Hepatocyte (in vitro differentiated cells): ENCODE results near the gene ATXN1. TPM values are rescaled to one million over a fixed set of nuclear protein-coding genes. Genes with fewer than 3 reads are reported as not detected.
"Not testable (repeated sequence)": the region's sequence is repeated elsewhere in the genome, so short reads cannot be mapped to it uniquely, and the experiment has no call there.

Experiments
- DNase-seq: peaks from one replicate; pipeline ENCODE4 v3.0.0-alpha.2; 2016; ENCODE audit warnings: low spot score
- H2AFZ ChIP-seq: fragments of 200-600 bp; sonication (generic); 2 replicates; pipeline ENCODE4 v1.6.0; 2016; ENCODE audit warnings: antibody characterized with exemption, mild to moderate bottlenecking
- H3K27ac ChIP-seq: fragments of 200-600 bp; sonication (generic); 2 replicates; pipeline ENCODE4 v1.5.1; 2016; ENCODE audit warnings: mild to moderate bottlenecking
- H3K27me3 ChIP-seq: fragments of 200-600 bp; sonication (generic); 2 replicates; pipeline ENCODE4 v1.6.1; 2016
- H3K36me3 ChIP-seq: fragments of 200-600 bp; sonication (generic); replicated peaks from 2 replicates; pipeline ENCODE4 v1.5.1; 2016; ENCODE audit warnings: low read depth; ENCODE audit not compliant: insufficient read depth
- H3K4me1 ChIP-seq: fragments of 200-600 bp; sonication (generic); 2 replicates; pipeline ENCODE4 v1.5.1; 2016; ENCODE audit warnings: mild to moderate bottlenecking, moderate library complexity; ENCODE audit not compliant: insufficient read depth
- H3K4me2 ChIP-seq: fragments of 200-600 bp; sonication (generic); 2 replicates; pipeline ENCODE4 v1.6.0; 2016
- H3K4me3 ChIP-seq: fragments of 200-600 bp; sonication (generic); 2 replicates; pipeline ENCODE4 v1.5.1; 2016; ENCODE audit warnings: mild to moderate bottlenecking
- H3K79me2 ChIP-seq: fragments of 200-600 bp; sonication (generic); 2 replicates; pipeline ENCODE4 v1.6.0; 2017; ENCODE audit warnings: mild to moderate bottlenecking
- H3K9me2 ChIP-seq: fragments of 200-600 bp; sonication (generic); replicated peaks from 2 replicates; pipeline ENCODE4 v1.6.0; 2017; ENCODE audit warnings: mild to moderate bottlenecking; ENCODE audit not compliant: insufficient read depth
- H3K9me3 ChIP-seq: fragments of 200-600 bp; sonication (generic); 2 replicates; pipeline ENCODE4 v1.5.1; 2016; ENCODE audit warnings: low read depth, mild to moderate bottlenecking
- H4K20me1 ChIP-seq: fragments of 200-600 bp; sonication (generic); 2 replicates; pipeline ENCODE4 v1.6.0; 2016; ENCODE audit warnings: mild to moderate bottlenecking; ENCODE audit not compliant: insufficient read depth, poor library complexity, severe bottlenecking
- CTCF ChIP-seq: fragments of 200-600 bp; sonication (generic); IDR thresholded peaks from 2 replicates; pipeline ENCODE4 v1.5.1; 2016; ENCODE audit warnings: antibody characterized with exemption, mild to moderate bottlenecking; ENCODE audit not compliant: poor library complexity
- EZH2 ChIP-seq: fragments of 200-600 bp; sonication (generic); IDR thresholded peaks from 2 replicates; pipeline ENCODE4 v1.6.1; 2016; ENCODE audit warnings: antibody characterized with exemption, mild to moderate bottlenecking, borderline replicate concordance
- EZH2phosphoT487 ChIP-seq: fragments of 200-600 bp; sonication (generic); IDR thresholded peaks from one replicate; pipeline ENCODE4 v1.6.1; 2018; ENCODE audit warnings: antibody characterized with exemption, mild to moderate bottlenecking, low read depth, moderate library complexity; ENCODE audit not compliant: unreplicated experiment, severe bottlenecking
- WGBS: methylation state at CpG from one replicate; pipeline ENCODE4 v1.1.6; 2016; ENCODE audit warnings: low lambda C conversion rate; ENCODE audit errors: missing lambda C conversion rate; 5-methylcytosine and 5-hydroxymethylcytosine counted together
- polyA plus RNA-seq: library from polyadenylated mRNA; unstranded; fragments of >200 nt; fragmentation: Nextera tagmentation; extraction: Ambion mirVana; gene quantifications from 2 replicates; pipeline ENCODE4 v1.2.1, GENCODE V29; 2016
- total RNA-seq: library from RNA; depleted of rRNA; stranded (reverse); fragments of >200 nt; gene quantifications from 2 replicates; pipeline ENCODE4 v1.2.3, GENCODE V29; 2014

ATXN1 gene
- total and polyA plus RNA-seq, 2 experiments from 2014 or later = 14.7 to 32.6 TPM

- TF ChIP-seq EZH2phosphoT487 (no peak), EZH2 (no peak), CTCF (no peak)
- H4K20me1 ChIP-seq = no peaks in the 10 kb centered on the region
- H2AFZ ChIP-seq = no peak overlapping the region
- no peak overlapping the region for H3K4me2 ChIP-seq
- H3K4me1 ChIP-seq = peaks cover 10% of the 10 kb centered on the region
- H3K27ac ChIP-seq = no peak overlapping the region
- H3K36me3 ChIP-seq = no peaks in the 10 kb centered on the region
- H3K9me3 ChIP-seq = no peaks in the 10 kb centered on the region
- no peaks in the 10 kb centered on the region for H3K27me3 ChIP-seq
- DNase-seq = no peak
- H3K4me3 ChIP-seq = no peak overlapping the region
- 74% methylated on average over 1 of the region's 1 CpG for whole genome bisulfite sequencing
- no peaks in the 10 kb centered on the region for H3K9me2 ChIP-seq
- no peaks in the 10 kb centered on the region for H3K79me2 ChIP-seq
These were observed 372.8 kb downstream of the ATXN1 start for GRCh38 chr6:16388488-16388887.

- H3K79me2 ChIP-seq = no peaks in the 10 kb centered on the region
- no peaks in the 10 kb centered on the region for H3K9me2 ChIP-seq
- no peak overlapping the region for H3K4me2 ChIP-seq
- DNase-seq = no peak
- H3K4me1 ChIP-seq = peaks cover under 1% of the 10 kb centered on the region
- H4K20me1 ChIP-seq = no peaks in the 10 kb centered on the region
- H3K36me3 ChIP-seq = no peaks in the 10 kb centered on the region
- TF ChIP-seq EZH2 = no peak
- TF ChIP-seq EZH2phosphoT487 = no peak
- TF ChIP-seq CTCF = no peak
- WGBS = 91% methylated on average over 5 of the region's 5 CpGs
- no peaks in the 10 kb centered on the region for H3K9me3 ChIP-seq
- H2AFZ ChIP-seq = no peak overlapping the region
- no peak overlapping the region for H3K27ac ChIP-seq
- no peaks in the 10 kb centered on the region for H3K27me3 ChIP-seq
- no peak overlapping the region for H3K4me3 ChIP-seq
These were observed 375.2 kb downstream of the ATXN1 start for GRCh38 chr6:16386057-16386456.

- H3K79me2 ChIP-seq = no peaks in the 10 kb centered on the region
- H3K4me3 ChIP-seq = no peak overlapping the region
- H3K36me3 ChIP-seq = no peaks in the 10 kb centered on the region
- H3K27me3 ChIP-seq = no peaks in the 10 kb centered on the region
- TF ChIP-seq EZH2phosphoT487 = no peak
- H2AFZ ChIP-seq = no peak overlapping the region
- H3K9me3 ChIP-seq = no peaks in the 10 kb centered on the region
- DNase-seq = no peak
- no peaks in the 10 kb centered on the region for H3K4me1 ChIP-seq
- no peak overlapping the region for H3K4me2 ChIP-seq
- no peaks in the 10 kb centered on the region for H4K20me1 ChIP-seq
- WGBS = 93% methylated on average over 5 of the region's 5 CpGs
- no peak overlapping the region for H3K27ac ChIP-seq
- H3K9me2 ChIP-seq = no peaks in the 10 kb centered on the region
These were observed 377.6 kb downstream of the ATXN1 start for GRCh38 chr6:16383607-16384206.

GRCh38 chr6:16381968-16382367 is 379.3 kb downstream of the ATXN1 start:
- H2AFZ ChIP-seq, H3K9me3 ChIP-seq, H3K27me3 ChIP-seq, H3K27ac ChIP-seq, H3K4me3 ChIP-seq, H4K20me1 ChIP-seq, DNase-seq, H3K4me2 ChIP-seq, H3K79me2 ChIP-seq, H3K36me3 ChIP-seq, H3K9me2 ChIP-seq, H3K4me1 ChIP-seq: not testable (repeated sequence)
- WGBS = 98% methylated on average over 3 of the region's 3 CpGs
